Measurements from ENCODE around the gene JARID2. TPM values are rescaled to one million over a fixed set of nuclear protein-coding genes. Genes with fewer than 3 reads are reported as not detected.

The JARID2 gene
- total and polyA plus RNA-seq, 2 of the 8 experiments (the other 6 are each of a cell fraction or from before 2014, with no cell fraction given), result 60.1 to 239 TPM

- Histone ChIP-seq H3K79me2 (ENCODE audit: control insufficient read depth in 1 of 2, insufficient read depth in 2 of 2, low read length in 2 of 2) (peaks cover 90 to 100% of the 10 kb centered on the region in 2 experiments), H3K79me1 (ENCODE audit: low read depth, low read length) (peaks cover 5% of the 10 kb centered on the region; the same call in 1 of the 2 replicates), H3K4me3 (ENCODE audit: extremely low read depth in 1 of 4, insufficient read depth in 2 of 4, low read depth in 3 of 4, low read length in 4 of 4) (no peak overlapping the region), H3K27ac (ENCODE audit: low read depth, low read length) (no peak overlapping the region), H2AK5ac (ENCODE audit: low read depth, low read length) (no peak overlapping the region), H3K23me2 (ENCODE audit: low read depth, low read length) (no peaks in the 10 kb centered on the region), H3K4me1 (replicated peaks in 1 of 4; ENCODE audit: control insufficient read depth in 3 of 4, insufficient read depth in 4 of 4, low read length in 3 of 4) (peaks cover 0 to 32% (median 4%) of the 10 kb centered on the region in 4 experiments; a peak in 4 of 7 replicates), H2BK5ac (ENCODE audit: low read depth, low read length) (no peak overlapping the region), H3K23ac (ENCODE audit: insufficient read length) (no peak overlapping the region), H4K91ac (replicated peaks; ENCODE audit: insufficient read length, low read length) (no peak overlapping the region), H3K27me3 (replicated peaks in 1 of 4; ENCODE audit: control insufficient read depth in 3 of 4, extremely low read depth in 1 of 4, insufficient read depth in 3 of 4, low read length in 3 of 4) (no peaks in the 10 kb centered on the region), H4K5ac (ENCODE audit: insufficient read length, low read depth, low read length) (no peak overlapping the region), H3K14ac (ENCODE audit: insufficient read length) (no peak overlapping the region), H3K4me2 (ENCODE audit: insufficient read depth in 1 of 2, low read depth in 2 of 2, low read length in 2 of 2) (no peak overlapping the region; a peak in 1 of 4 replicates), H3K9ac (replicated peaks in 1 of 4; ENCODE audit: extremely low read depth in 1 of 4, low read depth in 3 of 4, low read length in 3 of 4) (no peak overlapping the region), H4K20me1 (replicated peaks in 1 of 2; ENCODE audit: control insufficient read depth in 1 of 2, insufficient read depth in 2 of 2, low read length in 2 of 2) (peaks cover 53 to 76% of the 10 kb centered on the region in 2 experiments), H2BK12ac (ENCODE audit: low read depth, low read length) (no peak overlapping the region), H2AFZ (ENCODE audit: low read length) (no peak overlapping the region), H3K4ac (replicated peaks; ENCODE audit: insufficient read length, low read depth, low read length) (no peak overlapping the region), H3K9me3 (ENCODE audit: insufficient read depth in 2 of 2, low read depth in 1 of 2, low read length in 1 of 2) (no peaks in the 10 kb centered on the region), H2BK20ac (ENCODE audit: low read length) (no peak overlapping the region), H2BK15ac (ENCODE audit: low read length) (no peak overlapping the region), H3K18ac (ENCODE audit: extremely low read depth, low read length) (no peak overlapping the region), H2BK120ac (replicated peaks; ENCODE audit: low read depth, low read length) (no peak overlapping the region), H3K36me3 (ENCODE audit: control insufficient read depth in 2 of 4, insufficient read depth in 4 of 4, low read length in 3 of 4) (peaks cover 0 to 25% (median 10%) of the 10 kb centered on the region in 4 experiments; a peak in 4 of 8 replicates), H3K56ac (replicated peaks; ENCODE audit: insufficient read length, low read depth, low read length) (no peak overlapping the region), H4K8ac (ENCODE audit: extremely low read depth, insufficient read depth, low read length) (no peak overlapping the region)
- 100% methylated on average over 2 of the region's 2 CpGs; no CpG with 5 or more reads in 1 of the 2 experiments for WGBS, 2 experiments (ENCODE audit: extremely low coverage in 1 of 2, insufficient coverage in 1 of 2, insufficient read length in 1 of 2, insufficient replicate concordance in 2 of 2, low coverage in 1 of 2, low lambda C conversion rate in 2 of 2, missing lambda C conversion rate in 1 of 2)
- FAIRE-seq (no peak), DNase-seq (ENCODE audit: low read depth in 1 of 2, low spot score in 2 of 2) (no peak)
- CTCF ChIA-PET (ENCODE audit: partially characterized antibody), result interaction anchor here (0.9 kb wide), 1 partner anchor 15 kb away, joined by 3 read pairs; no protein-coding TSS in a partner anchor
- POLR2A ChIA-PET (ENCODE audit: partially characterized antibody), result interaction anchor here (1.3 kb wide), 1 partner anchor 13 kb away, joined by 3 read pairs; no protein-coding TSS in a partner anchor
- no peak for TF ChIP-seq GTF2F1 (IDR thresholded peaks at IDR 0.05; ENCODE audit: borderline replicate concordance, low read depth, low read length)
- TF ChIP-seq BRCA1 (IDR thresholded peaks at IDR 0.05; ENCODE audit: low read depth, low read length), result no peak
- no peak for TF ChIP-seq CHD1 (IDR thresholded peaks at IDR 0.05; ENCODE audit: low read depth, low read length)
Observed at GRCh38 chr6:15375018-15375417, 129.1 kb downstream of the JARID2 start.
